Stomach (tissue), 4 donors: ENCODE data around the gene ZNF428.

Experiments
- POLR2A ChIP-seq, 4 donors: fragments of 450-650 bp; IDR thresholded peaks; one replicate each; pipeline ENCODE4 v1.6.1; 2016; ENCODE audit warnings: antibody characterized with exemption in 4 of 4, control low read depth in 2 of 4, mild to moderate bottlenecking in 1 of 4, moderate library complexity in 1 of 4
- POLR2AphosphoS5 ChIP-seq, 3 donors: sonication (generic); formaldehyde crosslinking; IDR thresholded peaks; one replicate each; pipeline ENCODE4 v1.6.1; 2016; ENCODE audit warnings: antibody characterized with exemption in 3 of 3
- TF ChIP-seq, protein P1 (sequence below), 7 experiments: fragments of 450-650 bp in 4 of 7; fragments of 200-600 bp in 3 of 7; sonication (generic) in 3 of 7; IDR thresholded peaks; one replicate each; pipeline ENCODE4 v1.5.1; 2016 to 2019; ENCODE audit warnings: antibody characterized with exemption in 7 of 7, control low read depth in 2 of 7, mild to moderate bottlenecking in 1 of 7

DNA sequence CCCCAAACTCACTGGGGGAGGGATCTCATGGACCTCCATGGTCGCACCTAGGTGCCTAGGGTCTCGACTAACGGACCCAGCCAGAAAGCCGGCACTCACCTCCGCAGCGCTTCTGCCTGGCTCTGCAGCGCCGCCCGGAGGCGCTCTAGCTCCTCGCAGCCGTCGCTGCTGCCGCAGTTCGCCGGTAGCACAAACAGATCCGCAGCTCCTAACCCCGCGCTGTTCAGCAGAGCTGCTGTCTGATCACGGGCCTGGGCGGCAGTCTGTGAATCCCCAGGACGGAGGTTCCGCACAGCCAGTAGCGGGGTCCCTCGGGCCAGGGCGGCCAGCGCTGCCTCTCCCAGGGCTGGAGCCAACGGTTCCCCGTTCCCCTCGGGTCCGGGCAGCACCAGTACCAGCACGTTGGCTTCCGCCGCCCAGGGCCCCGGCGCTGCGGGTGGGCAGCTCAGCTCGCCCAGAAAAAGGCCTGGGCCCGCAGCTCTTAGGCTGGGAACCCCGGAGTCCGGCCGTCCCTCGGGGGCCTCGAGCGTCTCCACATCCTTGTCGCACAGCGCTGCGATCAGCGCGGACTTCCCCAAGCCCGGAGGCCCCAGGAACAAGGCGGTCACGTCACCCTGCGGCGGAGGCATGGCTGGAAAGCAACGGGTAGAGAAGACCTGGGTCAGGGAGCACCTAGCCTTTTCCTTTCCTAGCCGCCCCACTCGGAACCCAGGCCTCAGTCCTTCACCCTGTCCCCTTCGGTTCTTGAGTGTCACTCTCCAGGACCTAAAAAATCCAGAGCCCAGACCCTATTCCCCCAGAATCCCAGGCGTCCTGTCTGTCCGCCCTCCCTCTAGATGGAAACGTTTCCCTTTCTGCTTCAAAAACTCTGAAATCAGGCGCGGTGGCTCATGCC lies 24.5 kb downstream of the ZNF428 start:
- TF ChIP-seq, protein P1, sequence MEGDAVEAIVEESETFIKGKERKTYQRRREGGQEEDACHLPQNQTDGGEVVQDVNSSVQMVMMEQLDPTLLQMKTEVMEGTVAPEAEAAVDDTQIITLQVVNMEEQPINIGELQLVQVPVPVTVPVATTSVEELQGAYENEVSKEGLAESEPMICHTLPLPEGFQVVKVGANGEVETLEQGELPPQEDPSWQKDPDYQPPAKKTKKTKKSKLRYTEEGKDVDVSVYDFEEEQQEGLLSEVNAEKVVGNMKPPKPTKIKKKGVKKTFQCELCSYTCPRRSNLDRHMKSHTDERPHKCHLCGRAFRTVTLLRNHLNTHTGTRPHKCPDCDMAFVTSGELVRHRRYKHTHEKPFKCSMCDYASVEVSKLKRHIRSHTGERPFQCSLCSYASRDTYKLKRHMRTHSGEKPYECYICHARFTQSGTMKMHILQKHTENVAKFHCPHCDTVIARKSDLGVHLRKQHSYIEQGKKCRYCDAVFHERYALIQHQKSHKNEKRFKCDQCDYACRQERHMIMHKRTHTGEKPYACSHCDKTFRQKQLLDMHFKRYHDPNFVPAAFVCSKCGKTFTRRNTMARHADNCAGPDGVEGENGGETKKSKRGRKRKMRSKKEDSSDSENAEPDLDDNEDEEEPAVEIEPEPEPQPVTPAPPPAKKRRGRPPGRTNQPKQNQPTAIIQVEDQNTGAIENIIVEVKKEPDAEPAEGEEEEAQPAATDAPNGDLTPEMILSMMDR (IDR thresholded peaks at IDR 0.05): peak in 5 of 7 experiments; percentile 46 to 55 (median 51)
- TF ChIP-seq POLR2AphosphoS5 (IDR thresholded peaks at IDR 0.05): peak in 1 of 3 donors; percentile 11
- TF ChIP-seq POLR2A (IDR thresholded peaks at IDR 0.05): no peak
